Effector memory CD4-positive, alpha-beta T cell (primary cell): Measurements from ENCODE around the gene ELL2.

Source experiments
- DNase-seq, 3 donors: peaks; one replicate each; pipeline ENCODE4 v3.0.0-alpha.2; 2020
- H3K27ac ChIP-seq: 2 replicates; pipeline ENCODE4 v1.7.0; 2013; ENCODE audit warnings: mild to moderate bottlenecking, low read length, moderate library complexity; ENCODE audit not compliant: insufficient read depth, poor library complexity, severe bottlenecking
- H3K27me3 ChIP-seq: replicated peaks from 2 replicates; pipeline ENCODE4 v1.7.0; 2013; ENCODE audit warnings: mild to moderate bottlenecking, low read length; ENCODE audit not compliant: insufficient read depth, control insufficient read depth, poor library complexity, severe bottlenecking
- H3K36me3 ChIP-seq: 2 replicates; pipeline ENCODE4 v1.7.0; 2013; ENCODE audit warnings: mild to moderate bottlenecking, low read length, moderate library complexity; ENCODE audit not compliant: control insufficient read depth, insufficient read depth
- H3K4me1 ChIP-seq: 2 replicates; pipeline ENCODE4 v1.7.0; 2013; ENCODE audit warnings: low read length, mild to moderate bottlenecking; ENCODE audit not compliant: control insufficient read depth, insufficient read depth, poor library complexity, severe bottlenecking
- H3K4me3 ChIP-seq: 2 replicates; pipeline ENCODE4 v1.7.0; 2013; ENCODE audit warnings: low read length, low read depth, mild to moderate bottlenecking; ENCODE audit not compliant: insufficient read depth, poor library complexity, severe bottlenecking
- H3K9me3 ChIP-seq: 2 replicates; pipeline ENCODE4 v1.7.0; 2013; ENCODE audit warnings: mild to moderate bottlenecking, low read length, moderate library complexity; ENCODE audit not compliant: control insufficient read depth

ELL2 gene

GRCh38 chr5:95957561-95958203, 4.0 kb downstream of the ELL2 start:
- Histone ChIP-seq H3K27ac (no peak overlapping the region), H3K36me3 (no peaks in the 10 kb centered on the region), H3K4me3 (no peak overlapping the region), H3K27me3 (no peaks in the 10 kb centered on the region), H3K4me1 (peaks cover 10% of the 10 kb centered on the region), H3K9me3 (no peaks in the 10 kb centered on the region)
- no peak for DNase-seq

GRCh38 chr5:95956900-95957293, 4.8 kb downstream of the ELL2 start:
- Histone ChIP-seq H3K4me3 (no peak overlapping the region), H3K27me3 (no peaks in the 10 kb centered on the region), H3K27ac (no peak overlapping the region), H3K4me1 (peaks cover 10% of the 10 kb centered on the region), H3K9me3 (no peaks in the 10 kb centered on the region), H3K36me3 (no peaks in the 10 kb centered on the region)
- DNase-seq = no peak

DNA sequence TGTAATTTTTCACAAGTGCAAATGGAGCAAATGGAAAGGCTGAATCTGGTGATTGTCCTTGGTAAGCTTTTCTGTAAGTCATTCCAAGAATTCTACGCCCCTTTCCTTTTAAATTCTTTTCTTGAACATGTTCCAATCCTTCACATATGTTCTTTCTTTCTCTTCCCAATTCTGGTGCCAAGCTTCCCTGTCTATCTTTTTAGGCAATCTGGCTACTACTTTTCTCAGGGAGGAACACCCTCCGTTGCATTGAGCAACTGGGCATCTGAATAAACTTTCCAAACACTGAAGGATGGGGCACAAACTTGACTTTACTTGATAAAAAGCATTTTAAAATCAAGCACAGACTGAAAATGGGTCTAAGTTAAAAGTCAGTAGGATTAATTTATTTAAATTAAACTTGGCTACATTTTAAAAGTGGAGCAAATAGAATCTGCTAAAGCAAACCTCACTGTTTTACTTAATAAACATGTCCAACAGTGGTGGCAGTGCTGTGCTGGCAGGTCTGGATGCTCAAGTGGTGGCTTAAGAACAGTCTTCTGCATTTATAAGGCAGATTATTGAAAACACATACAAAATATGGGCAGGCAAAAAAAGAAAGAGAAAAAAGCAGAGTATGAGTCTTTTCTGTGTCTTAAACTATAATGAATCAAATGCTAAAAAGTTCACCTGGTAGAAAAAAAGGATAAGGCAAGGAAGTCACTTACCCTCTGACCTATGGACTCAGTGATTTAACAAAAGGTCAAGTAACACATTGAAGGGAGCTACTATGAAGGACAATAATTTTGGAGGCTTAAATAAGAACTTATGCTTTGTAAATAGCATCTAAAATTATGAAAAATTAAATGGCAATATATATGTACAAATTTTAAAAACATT, 5.4 kb downstream of the ELL2 start:
- H3K36me3 ChIP-seq = no peaks in the 10 kb centered on the region
- H3K27me3 ChIP-seq = no peaks in the 10 kb centered on the region
- H3K9me3 ChIP-seq = no peaks in the 10 kb centered on the region
- H3K4me1 ChIP-seq = peaks cover 10% of the 10 kb centered on the region
- H3K27ac ChIP-seq = no peak overlapping the region
- DNase-seq = no peak
- H3K4me3 ChIP-seq = no peak overlapping the region

- H3K9me3 ChIP-seq = no peaks in the 10 kb centered on the region
- DNase-seq = no peak
- H3K4me1 ChIP-seq = no peaks in the 10 kb centered on the region
- no peaks in the 10 kb centered on the region for H3K27me3 ChIP-seq
- H3K4me3 ChIP-seq = no peak overlapping the region
- no peak overlapping the region for H3K27ac ChIP-seq
- H3K36me3 ChIP-seq = no peaks in the 10 kb centered on the region
Measured at GRCh38 chr5:95954716-95955115, 6.9 kb downstream of the ELL2 start.

DNA sequence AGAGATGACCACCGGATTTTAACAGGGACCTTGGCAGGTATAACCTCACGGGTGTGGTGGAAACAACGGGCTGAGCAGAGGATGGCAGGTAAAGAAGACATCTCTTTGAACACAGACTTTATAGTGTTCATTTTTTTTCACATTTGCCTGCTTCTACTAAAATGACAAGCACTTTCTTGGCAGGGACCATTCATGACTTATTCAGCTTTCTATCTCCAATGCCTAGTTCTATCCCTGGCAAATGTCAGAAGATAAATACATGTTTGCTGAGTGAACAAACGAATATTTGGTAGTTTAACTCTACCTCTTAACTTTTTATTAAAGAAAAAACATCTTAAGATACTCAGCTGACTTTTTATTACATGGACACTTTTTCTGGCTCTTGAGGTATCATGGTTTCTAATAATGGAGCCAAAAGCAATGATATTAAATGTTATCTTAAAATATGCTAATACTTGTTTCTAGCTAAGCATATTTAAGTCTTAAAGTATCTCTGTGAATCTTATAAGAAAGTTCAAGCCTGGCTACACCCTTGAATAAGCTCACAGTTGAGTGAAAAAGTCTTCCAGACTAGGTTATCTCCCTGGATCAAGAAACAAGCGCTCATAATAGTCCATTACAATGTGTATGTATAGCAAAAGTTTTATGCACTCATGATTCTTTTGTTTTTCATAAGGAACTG, 8.5 kb downstream of the ELL2 start:
- H3K27me3 ChIP-seq = no peaks in the 10 kb centered on the region
- no peaks in the 10 kb centered on the region for H3K36me3 ChIP-seq
- H3K27ac ChIP-seq = no peak overlapping the region
- no peak overlapping the region for H3K4me3 ChIP-seq
- no peak for DNase-seq
- H3K4me1 ChIP-seq = no peaks in the 10 kb centered on the region
- no peaks in the 10 kb centered on the region for H3K9me3 ChIP-seq

GRCh38 chr5:95951916-95952315, 9.7 kb downstream of the ELL2 start:
- no peaks in the 10 kb centered on the region for H3K27me3 ChIP-seq
- no peaks in the 10 kb centered on the region for H3K4me1 ChIP-seq
- no peaks in the 10 kb centered on the region for H3K36me3 ChIP-seq
- H3K9me3 ChIP-seq = no peaks in the 10 kb centered on the region
- no peak for DNase-seq
- H3K4me3 ChIP-seq = no peak overlapping the region
- H3K27ac ChIP-seq = no peak overlapping the region

DNA sequence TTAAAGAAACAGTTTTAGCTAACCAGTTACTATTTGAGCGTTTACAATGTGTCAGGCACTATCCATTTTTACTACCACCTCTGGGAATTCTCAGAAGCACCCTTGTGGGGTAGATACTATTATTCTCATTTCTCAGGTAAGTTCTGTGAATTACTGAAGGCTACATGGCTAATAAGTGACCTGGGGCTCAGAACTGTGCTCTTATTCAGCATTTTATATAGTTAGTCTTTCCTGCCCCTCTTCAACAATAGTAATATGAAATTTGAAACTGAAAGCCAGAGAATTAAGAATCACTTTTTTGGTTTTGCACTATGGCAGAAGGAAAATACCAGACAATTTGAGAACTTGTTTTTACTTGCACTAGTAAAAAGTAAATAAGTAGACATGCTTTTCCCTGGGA, 11.8 kb downstream of the ELL2 start:
- Histone ChIP-seq H3K27me3 (no peaks in the 10 kb centered on the region), H3K9me3 (no peaks in the 10 kb centered on the region), H3K4me3 (no peak overlapping the region), H3K36me3 (no peaks in the 10 kb centered on the region), H3K4me1 (no peaks in the 10 kb centered on the region), H3K27ac (no peak overlapping the region)
- DNase-seq = no peak

DNA sequence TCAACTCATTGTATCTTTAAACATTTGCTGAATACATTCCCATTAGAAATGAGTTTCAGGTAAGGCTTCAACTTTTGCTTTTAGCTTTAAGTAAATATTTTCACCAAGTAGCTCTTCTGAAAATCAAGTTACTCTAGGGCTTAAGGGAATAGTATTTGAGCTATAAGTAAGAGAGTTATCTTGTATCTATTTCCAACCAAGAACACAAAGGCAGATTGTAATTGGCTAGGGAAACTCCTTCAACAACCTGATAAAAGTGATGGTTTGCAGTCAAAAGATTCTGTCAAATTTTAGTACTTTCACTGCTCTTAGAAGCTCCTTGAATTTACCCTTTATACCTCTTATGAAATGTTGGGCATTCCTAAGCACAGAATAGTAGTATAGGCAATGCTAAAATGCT, 13.0 kb downstream of the ELL2 start:
- Histone ChIP-seq H3K27ac (no peak overlapping the region), H3K36me3 (no peaks in the 10 kb centered on the region), H3K27me3 (no peaks in the 10 kb centered on the region), H3K9me3 (no peaks in the 10 kb centered on the region), H3K4me3 (no peak overlapping the region), H3K4me1 (no peaks in the 10 kb centered on the region)
- no peak for DNase-seq

GRCh38 chr5:95946451-95946850, 15.2 kb downstream of the ELL2 start:
- Histone ChIP-seq H3K9me3 (no peaks in the 10 kb centered on the region), H3K4me1 (no peaks in the 10 kb centered on the region), H3K4me3 (no peak overlapping the region), H3K27ac (no peak overlapping the region), H3K27me3 (no peaks in the 10 kb centered on the region), H3K36me3 (no peaks in the 10 kb centered on the region)
- DNase-seq = no peak

DNA sequence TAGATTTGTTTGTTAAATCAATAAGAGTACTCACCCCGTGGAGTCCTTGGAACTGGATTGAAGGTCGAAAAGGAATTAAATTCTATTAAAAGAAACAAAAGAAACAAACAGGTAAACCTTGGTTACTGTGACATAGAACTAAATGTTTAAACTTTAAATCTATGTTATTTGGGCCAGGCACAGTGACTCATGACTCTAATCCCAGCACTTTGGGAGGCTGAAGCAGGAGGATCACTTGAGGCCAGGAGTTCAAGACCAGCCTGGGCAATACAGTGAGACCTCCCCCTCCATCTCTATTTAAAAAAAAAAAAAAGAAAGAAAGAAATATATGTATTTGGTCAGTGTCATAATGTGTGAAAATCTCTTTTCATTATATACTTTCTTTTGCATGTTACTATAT, 18.7 kb downstream of the ELL2 start:
- Histone ChIP-seq H3K27me3 (no peaks in the 10 kb centered on the region), H3K4me3 (no peak overlapping the region), H3K27ac (no peak overlapping the region), H3K9me3 (no peaks in the 10 kb centered on the region), H3K4me1 (no peaks in the 10 kb centered on the region), H3K36me3 (no peaks in the 10 kb centered on the region)
- no peak for DNase-seq
